ENCODE data around the gene RIPK3.

RIPK3 gene

DNA sequence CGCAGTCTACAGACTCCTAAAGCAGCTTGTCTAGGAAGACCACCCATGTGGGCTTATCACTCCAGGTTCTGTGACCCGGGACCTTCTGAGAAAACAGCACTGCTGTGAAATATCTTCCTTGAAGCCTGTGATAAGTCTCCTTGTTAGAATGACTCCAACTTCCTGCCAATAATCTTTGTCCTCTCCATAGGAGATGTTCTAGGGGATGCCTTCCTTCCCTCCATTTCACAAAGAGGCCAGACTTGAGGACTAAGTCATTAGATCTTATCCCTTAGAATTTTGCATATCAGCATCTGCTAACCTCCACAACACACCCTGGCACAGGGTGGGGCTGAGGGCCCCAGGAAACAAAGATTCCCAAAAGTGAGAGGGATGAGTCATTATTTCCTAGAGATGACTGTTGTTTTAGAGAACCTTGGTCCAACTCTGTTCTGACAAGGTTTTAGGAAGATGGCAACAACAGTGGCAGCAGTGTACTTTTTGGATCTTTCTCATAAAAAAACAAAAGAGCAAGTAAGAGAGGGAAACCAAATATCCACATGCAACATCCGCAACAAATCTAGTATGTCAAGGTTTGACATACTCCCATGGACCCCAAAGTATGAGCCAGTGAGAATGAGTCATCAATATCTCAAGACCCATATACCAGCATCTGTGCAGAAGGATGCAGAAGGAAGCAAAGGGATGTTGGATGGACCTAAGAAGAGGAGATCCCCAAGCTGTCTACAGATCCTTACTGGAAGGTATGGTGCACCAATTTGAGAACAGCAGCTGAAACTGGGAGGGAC is 22.5 kb downstream of the RIPK3 start:
- no peak for DNase-seq

GRCh38 chr14:24316597-24316950 is 23.2 kb downstream of the RIPK3 start:
- no peak for DNase-seq

GRCh38 chr14:24315807-24316596 is 23.8 kb downstream of the RIPK3 start:
- no peak for DNase-seq

DNA sequence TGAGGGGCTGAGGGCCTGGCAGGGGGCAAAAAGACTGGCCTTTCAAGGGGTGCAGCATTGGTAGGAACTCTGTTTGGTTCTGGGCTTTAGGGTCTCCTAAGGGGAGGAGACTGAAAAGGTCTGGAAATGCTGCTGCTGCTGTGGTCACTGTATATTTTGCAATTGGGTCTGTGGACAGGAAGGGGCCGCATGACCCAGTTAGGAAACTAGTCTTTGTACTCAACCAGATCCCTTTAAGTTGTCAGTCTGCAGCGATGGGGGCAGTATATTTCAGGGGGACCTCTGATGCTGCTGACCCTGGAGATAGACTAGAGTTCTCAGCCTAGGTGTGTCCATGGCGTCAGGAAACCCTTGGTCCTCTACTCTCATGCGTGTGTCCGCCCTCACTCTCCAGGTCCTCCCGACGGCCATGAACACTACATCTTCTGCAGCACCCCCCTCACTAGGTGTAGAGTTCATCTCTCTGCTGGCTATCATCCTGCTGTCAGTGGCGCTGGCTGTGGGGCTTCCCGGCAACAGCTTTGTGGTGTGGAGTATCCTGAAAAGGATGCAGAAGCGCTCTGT is 24.5 kb downstream of the RIPK3 start:
- no peak for DNase-seq

DNA sequence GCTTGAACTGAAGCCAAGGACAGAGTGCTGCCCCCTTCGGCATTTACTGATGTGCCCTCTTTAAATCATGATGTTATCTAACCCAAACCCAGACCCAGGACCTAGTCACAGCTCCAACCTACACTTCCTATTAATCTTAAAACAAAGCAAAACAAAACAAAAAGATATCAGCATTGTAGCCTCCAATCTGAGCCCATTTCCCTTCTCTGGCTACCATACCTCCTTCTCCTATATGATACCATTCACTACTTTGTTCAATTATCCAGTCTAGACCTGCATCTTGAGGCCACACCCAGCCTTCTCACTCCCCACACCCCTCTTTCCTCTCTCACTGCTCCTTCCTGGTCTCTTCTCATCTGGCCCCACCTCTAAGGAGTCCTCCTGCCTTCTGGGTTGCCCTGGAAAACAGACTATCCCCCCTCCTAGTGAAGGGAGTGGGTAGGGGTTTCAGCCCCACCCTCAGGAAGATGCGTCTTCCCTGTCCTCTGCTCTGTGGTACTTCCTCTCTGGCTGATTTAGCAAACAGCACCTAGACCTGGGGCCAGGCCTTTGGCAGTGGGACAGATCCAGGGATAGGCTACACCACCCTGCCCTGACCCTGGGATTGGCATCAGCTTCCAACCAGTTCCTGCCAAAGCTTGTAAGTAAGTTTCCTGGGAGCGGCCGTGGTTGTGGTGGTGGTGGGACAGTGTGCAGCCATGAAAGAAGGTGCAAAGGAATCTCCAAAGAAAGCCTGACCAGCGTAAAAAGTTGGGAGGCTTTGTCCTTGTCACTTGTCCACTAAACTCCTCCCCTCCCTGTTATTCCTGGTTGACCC is 25.2 kb downstream of the RIPK3 start:
- no peak for DNase-seq

GRCh38 chr14:24313913-24314312 is 25.9 kb downstream of the RIPK3 start:
- DNase-seq: no peak

DNA sequence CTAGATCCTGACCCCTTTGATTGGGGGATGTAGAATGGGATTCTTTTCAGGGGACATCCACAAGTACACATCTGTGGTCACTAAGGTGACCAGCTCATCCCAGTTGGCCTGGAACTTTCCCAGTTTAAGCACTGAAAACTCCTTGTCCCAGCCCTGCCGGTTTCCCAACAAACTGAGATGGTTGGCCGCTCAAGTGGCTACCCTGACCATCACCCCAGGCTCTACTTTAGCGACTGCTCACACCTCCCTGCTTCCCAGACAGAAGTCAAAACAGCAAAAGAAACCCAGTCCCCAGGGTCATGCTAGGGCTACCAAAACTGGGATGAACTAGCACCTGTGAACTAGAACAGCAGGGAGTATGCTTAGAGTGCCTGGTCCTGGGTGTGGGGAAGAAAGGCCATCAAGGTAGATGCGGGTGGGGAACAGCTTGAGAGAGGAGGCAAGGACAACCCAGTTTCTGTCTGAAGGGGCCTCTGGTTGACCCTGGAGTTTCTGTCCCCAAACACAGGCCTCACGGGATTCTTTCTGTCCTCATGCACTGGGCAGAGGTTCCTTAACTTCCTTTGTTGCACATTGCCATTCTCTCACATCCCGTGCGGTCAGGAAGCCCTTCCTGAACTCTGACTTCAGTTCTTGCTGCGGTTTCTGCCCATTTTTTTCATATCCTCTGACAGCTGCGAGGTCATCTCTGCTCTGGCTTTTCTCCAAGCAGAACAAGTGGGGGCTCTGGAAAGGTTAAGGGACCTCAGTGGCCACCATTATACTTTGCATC is 26.9 kb downstream of the RIPK3 start:
- DNase-seq: no peak

GRCh38 chr14:24311837-24312615 is 27.8 kb downstream of the RIPK3 start:
- no peak for DNase-seq

DNA sequence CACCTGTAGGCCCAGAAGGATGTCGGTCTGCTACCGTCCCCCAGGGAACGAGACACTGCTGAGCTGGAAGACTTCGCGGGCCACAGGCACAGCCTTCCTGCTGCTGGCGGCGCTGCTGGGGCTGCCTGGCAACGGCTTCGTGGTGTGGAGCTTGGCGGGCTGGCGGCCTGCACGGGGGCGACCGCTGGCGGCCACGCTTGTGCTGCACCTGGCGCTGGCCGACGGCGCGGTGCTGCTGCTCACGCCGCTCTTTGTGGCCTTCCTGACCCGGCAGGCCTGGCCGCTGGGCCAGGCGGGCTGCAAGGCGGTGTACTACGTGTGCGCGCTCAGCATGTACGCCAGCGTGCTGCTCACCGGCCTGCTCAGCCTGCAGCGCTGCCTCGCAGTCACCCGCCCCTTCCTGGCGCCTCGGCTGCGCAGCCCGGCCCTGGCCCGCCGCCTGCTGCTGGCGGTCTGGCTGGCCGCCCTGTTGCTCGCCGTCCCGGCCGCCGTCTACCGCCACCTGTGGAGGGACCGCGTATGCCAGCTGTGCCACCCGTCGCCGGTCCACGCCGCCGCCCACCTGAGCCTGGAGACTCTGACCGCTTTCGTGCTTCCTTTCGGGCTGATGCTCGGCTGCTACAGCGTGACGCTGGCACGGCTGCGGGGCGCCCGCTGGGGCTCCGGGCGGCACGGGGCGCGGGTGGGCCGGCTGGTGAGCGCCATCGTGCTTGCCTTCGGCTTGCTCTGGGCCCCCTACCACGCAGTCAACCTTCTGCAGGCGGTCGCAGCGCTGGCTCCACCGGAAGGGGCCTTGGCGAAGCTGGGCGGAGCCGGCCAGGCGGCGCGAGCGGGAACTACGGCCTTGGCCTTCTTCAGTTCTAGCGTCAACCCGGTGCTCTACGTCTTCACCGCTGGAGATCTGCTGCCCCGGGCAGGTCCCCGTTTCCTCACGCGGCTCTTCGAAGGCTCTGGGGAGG is 28.9 kb downstream of the RIPK3 start, which contains the start of gene LTB4R:
LTB4R (plus strand) TSS at position 857 of the 959 bp plus-strand sequence. CDS start 4,150 bp downstream, outside the sequence.
- DNase-seq: no peak

- DNase-seq: no peak
Observed at GRCh38 chr14:24310265-24310645, 29.5 kb downstream of the RIPK3 start.

GRCh38 chr14:24309538-24310264 is 30.1 kb downstream of the RIPK3 start, which contains the start of gene LTB4R2:
LTB4R2 (plus strand) TSS chr14:24310140; CDS start chr14:24310665, 525 bp downstream.
- no peak for DNase-seq

GRCh38 chr14:24308342-24309124 is 31.3 kb downstream of the RIPK3 start:
- DNase-seq: no peak

- no peak for DNase-seq
Observed at GRCh38 chr14:24307575-24308341, 32.0 kb downstream of the RIPK3 start, which contains the start of gene CIDEB. CIDEB (minus strand) TSS chr14:24307977; CDS start chr14:24307858, 119 bp downstream.

GRCh38 chr14:24307156-24307574 is 32.6 kb downstream of the RIPK3 start:
- no peak for DNase-seq

- DNase-seq: no peak
Observed at GRCh38 chr14:24304019-24304387, 35.8 kb downstream of the RIPK3 start.

GRCh38 chr14:24300326-24300980 is 39.3 kb downstream of the RIPK3 start:
- no peak for DNase-seq
